HG03432 (cell line): ENCODE measurements around the gene CCRL2.
"Not testable (repeated sequence)": the region's sequence is repeated elsewhere in the genome, so short reads cannot be mapped to it uniquely, and the experiment has no call there.

Experiments
- ATAC-seq: cut with Tn5 transposase; IDR thresholded peaks from one replicate; pipeline ENCODE4 v1.9.1; 2021; ENCODE audit warnings: mild to moderate bottlenecking, moderate library complexity; ENCODE audit not compliant: unreplicated experiment

Gene CCRL2

GRCh38 chr3:46378426-46378942, 28.6 kb upstream of the CCRL2 start:
- ATAC-seq, result no peak

- ATAC-seq, result no peak
Observed at GRCh38 chr3:46380471-46381221, 26.4 kb upstream of the CCRL2 start.

- ATAC-seq, result no peak
Observed at GRCh38 chr3:46381625-46382024, 25.4 kb upstream of the CCRL2 start.

GRCh38 chr3:46383211-46383950, 23.7 kb upstream of the CCRL2 start:
- no peak for ATAC-seq

GRCh38 chr3:46383951-46384330, 23.1 kb upstream of the CCRL2 start:
- no peak for ATAC-seq

GRCh38 chr3:46386205-46386604, 20.9 kb upstream of the CCRL2 start:
- ATAC-seq, result no peak

GRCh38 chr3:46388847-46389246, 18.2 kb upstream of the CCRL2 start:
- ATAC-seq, result not testable (repeated sequence)

GRCh38 chr3:46389306-46389705, 17.8 kb upstream of the CCRL2 start:
- ATAC-seq, result no peak

- not testable (repeated sequence) for ATAC-seq
Observed at GRCh38 chr3:46391526-46391925, 15.5 kb upstream of the CCRL2 start.

GRCh38 chr3:46393011-46393410, 14.0 kb upstream of the CCRL2 start:
- no peak for ATAC-seq

- ATAC-seq, result no peak
Observed at GRCh38 chr3:46393554-46394434, 13.3 kb upstream of the CCRL2 start.

GRCh38 chr3:46395210-46395661, 11.8 kb upstream of the CCRL2 start:
- ATAC-seq, result no peak

GRCh38 chr3:46395766-46396530, 11.1 kb upstream of the CCRL2 start:
- no peak for ATAC-seq

- no peak for ATAC-seq
Observed at GRCh38 chr3:46397111-46397510, 9.9 kb upstream of the CCRL2 start.

- ATAC-seq, result no peak
Observed at GRCh38 chr3:46398186-46398955, 8.7 kb upstream of the CCRL2 start.

- no peak for ATAC-seq
Observed at GRCh38 chr3:46399098-46399497, 8.0 kb upstream of the CCRL2 start.

GRCh38 chr3:46399557-46399956, 7.5 kb upstream of the CCRL2 start:
- ATAC-seq, result no peak

GRCh38 chr3:46400000-46400734, 6.9 kb upstream of the CCRL2 start:
- no peak for ATAC-seq

- no peak for ATAC-seq
Observed at GRCh38 chr3:46400846-46401245, 6.2 kb upstream of the CCRL2 start.
